ENCODE data around the gene GPRIN3. TPM values are rescaled to one million over a fixed set of nuclear protein-coding genes. Genes with fewer than 3 reads are reported as not detected.
A peak's percentile ranks its signal among the peaks of the same experiment; 100 is the strongest.

GPRIN3 gene
- polyA plus RNA-seq, 3 donors from 2014 or later, result 5.5 to 15.9 (median 7.3) TPM

- Mint-ChIP-seq H3K27ac (peak overlapping the region; percentile 10 to 67 (median 36)), H3K9me3 (no peaks in the 10 kb centered on the region), H3K36me3 (peaks cover 0 to 14% (median 12%) of the 10 kb centered on the region in 3 donors), H3K4me3 (no peak overlapping the region), H3K27me3 (ENCODE audit: low read depth in 3 of 3) (peaks cover 0 to 3% (median 0%) of the 10 kb centered on the region in 3 donors), H3K4me1 (peaks cover 44 to 48% of the 10 kb centered on the region in 2 donors)
- no peak for DNase-seq
These were observed 30.2 kb downstream of the GPRIN3 start for GRCh38 chr4:89277412-89277811.

GRCh38 chr4:89276296-89276695 is 31.3 kb downstream of the GPRIN3 start:
- no peak overlapping the region for H3K4me3 Mint-ChIP-seq
- H3K27ac Mint-ChIP-seq, result peak overlapping the region in 3 of 6 donors; percentile 11 to 69 (median 64)
- no peaks in the 10 kb centered on the region for H3K9me3 Mint-ChIP-seq
- DNase-seq, result no peak
- peaks cover 55 to 58% of the 10 kb centered on the region in 2 donors for H3K4me1 Mint-ChIP-seq
- H3K27me3 Mint-ChIP-seq (ENCODE audit: low read depth in 3 of 3), result peaks cover 0 to 3% (median 2%) of the 10 kb centered on the region in 3 donors
- H3K36me3 Mint-ChIP-seq, result peaks cover 0 to 12% (median 9%) of the 10 kb centered on the region in 3 donors

- Mint-ChIP-seq H3K27ac (peak overlapping the region in 2 of 6 donors; percentile 39 to 67), H3K9me3 (no peaks in the 10 kb centered on the region), H3K4me3 (no peak overlapping the region), H3K36me3 (peaks cover 0 to 12% (median 9%) of the 10 kb centered on the region in 3 donors), H3K27me3 (ENCODE audit: low read depth in 3 of 3) (peaks cover 0 to 3% (median 2%) of the 10 kb centered on the region in 3 donors), H3K4me1 (peaks cover 62 to 65% of the 10 kb centered on the region in 2 donors)
- no peak for DNase-seq
These were observed 32.0 kb downstream of the GPRIN3 start for GRCh38 chr4:89275587-89275986.

- Mint-ChIP-seq H3K27ac (peak overlapping the region in 3 of 6 donors; percentile 1 to 55 (median 42)), H3K4me1 (peaks cover 80% of the 10 kb centered on the region in 2 donors), H3K9me3 (no peaks in the 10 kb centered on the region), H3K4me3 (no peak overlapping the region), H3K36me3 (peaks cover 4 to 12% (median 9%) of the 10 kb centered on the region in 3 donors), H3K27me3 (ENCODE audit: low read depth in 3 of 3) (peaks cover 0 to 3% (median 2%) of the 10 kb centered on the region in 3 donors)
- no peak for DNase-seq
These were observed 33.9 kb downstream of the GPRIN3 start for GRCh38 chr4:89273741-89274141.

- DNase-seq, result peak in 2 of 3 donors; percentile 24 to 33
- peak overlapping the region in 3 of 5 donors; percentile 3 to 52 (median 15) for H3K4me3 Mint-ChIP-seq
- no peaks in the 10 kb centered on the region for H3K9me3 Mint-ChIP-seq
- H3K36me3 Mint-ChIP-seq, result peaks cover 3 to 8% (median 7%) of the 10 kb centered on the region in 3 donors
- peak overlapping the region in 5 of 6 donors; percentile 4 to 69 (median 64) for H3K27ac Mint-ChIP-seq
- H3K4me1 Mint-ChIP-seq, result peaks cover 80 to 91% of the 10 kb centered on the region in 2 donors
- H3K27me3 Mint-ChIP-seq (ENCODE audit: low read depth in 3 of 3), result peaks cover 0 to 3% (median 2%) of the 10 kb centered on the region in 3 donors
These were observed 36.8 kb downstream of the GPRIN3 start for GRCh38 chr4:89270792-89271191.

GRCh38 chr4:89269121-89269666 is 38.4 kb downstream of the GPRIN3 start:
- Mint-ChIP-seq H3K27me3 (ENCODE audit: low read depth in 3 of 3) (peaks cover 0 to 3% (median 2%) of the 10 kb centered on the region in 3 donors), H3K27ac (peak overlapping the region in 4 of 6 donors; percentile 12 to 73 (median 30)), H3K9me3 (no peaks in the 10 kb centered on the region), H3K4me3 (no peak overlapping the region), H3K4me1 (peaks cover 76 to 87% of the 10 kb centered on the region in 2 donors), H3K36me3 (peaks cover 3 to 8% (median 7%) of the 10 kb centered on the region in 3 donors)
- DNase-seq, result no peak

- Mint-ChIP-seq H3K36me3 (peaks cover under 1 to 8% (median 2%) of the 10 kb centered on the region in 3 donors), H3K4me1 (peaks cover 78 to 87% of the 10 kb centered on the region in 2 donors), H3K9me3 (no peaks in the 10 kb centered on the region), H3K27ac (peak overlapping the region in 4 of 6 donors; percentile 24 to 74 (median 46)), H3K27me3 (ENCODE audit: low read depth in 3 of 3) (peaks cover 0 to 3% (median 3%) of the 10 kb centered on the region in 3 donors), H3K4me3 (no peak overlapping the region)
- no peak for DNase-seq
These were observed 38.9 kb downstream of the GPRIN3 start for GRCh38 chr4:89268679-89269078.

- Mint-ChIP-seq H3K36me3 (peaks cover 0 to 8% (median 5%) of the 10 kb centered on the region in 3 donors), H3K27me3 (ENCODE audit: low read depth in 3 of 3) (peaks cover 2 to 3% (median 3%) of the 10 kb centered on the region in 3 donors), H3K4me1 (peaks cover 79 to 87% of the 10 kb centered on the region in 2 donors), H3K27ac (peak overlapping the region in 5 of 6 donors; percentile 4 to 54 (median 34)), H3K4me3 (peak overlapping the region in 3 of 5 donors; percentile 0 to 6 (median 3)), H3K9me3 (no peaks in the 10 kb centered on the region)
- no peak for DNase-seq
These were observed 39.8 kb downstream of the GPRIN3 start for GRCh38 chr4:89267846-89268245.

- Mint-ChIP-seq H3K4me3 (no peak overlapping the region), H3K4me1 (peaks cover 79 to 87% of the 10 kb centered on the region in 2 donors), H3K36me3 (peaks cover 0 to 8% (median 5%) of the 10 kb centered on the region in 3 donors), H3K9me3 (no peaks in the 10 kb centered on the region), H3K27me3 (ENCODE audit: low read depth in 3 of 3) (peaks cover 0 to 3% (median 2%) of the 10 kb centered on the region in 3 donors), H3K27ac (peak overlapping the region in 5 of 6 donors; percentile 4 to 34 (median 19))
- no peak for DNase-seq
These were observed 40.2 kb downstream of the GPRIN3 start for GRCh38 chr4:89267392-89267791.

GRCh38 chr4:89266128-89266527 is 41.5 kb downstream of the GPRIN3 start:
- no peak for DNase-seq
- Mint-ChIP-seq H3K4me3 (no peak overlapping the region), H3K4me1 (peaks cover 72 to 85% of the 10 kb centered on the region in 2 donors), H3K27ac (no peak overlapping the region), H3K27me3 (ENCODE audit: low read depth in 3 of 3) (peaks cover 0 to 2% (median 2%) of the 10 kb centered on the region in 3 donors), H3K36me3 (peaks cover 0 to 8% (median 5%) of the 10 kb centered on the region in 3 donors), H3K9me3 (no peaks in the 10 kb centered on the region)

GRCh38 chr4:89263265-89263664 is 44.3 kb downstream of the GPRIN3 start:
- Mint-ChIP-seq H3K4me1 (peaks cover 70 to 85% of the 10 kb centered on the region in 2 donors), H3K36me3 (peaks cover 3 to 5% (median 4%) of the 10 kb centered on the region in 3 donors), H3K27me3 (ENCODE audit: low read depth in 3 of 3) (peaks cover 0 to 2% (median 2%) of the 10 kb centered on the region in 3 donors), H3K27ac (peak overlapping the region in 4 of 6 donors; percentile 58 to 84 (median 72)), H3K9me3 (no peaks in the 10 kb centered on the region), H3K4me3 (no peak overlapping the region)
- no peak for DNase-seq

- H3K4me3 Mint-ChIP-seq, result peak overlapping the region in 1 of 5 donors; percentile 7
- no peaks in the 10 kb centered on the region for H3K9me3 Mint-ChIP-seq
- H3K27me3 Mint-ChIP-seq (ENCODE audit: low read depth in 3 of 3), result peaks cover 0 to 2% (median 2%) of the 10 kb centered on the region in 3 donors
- H3K4me1 Mint-ChIP-seq, result peaks cover 84 to 99% of the 10 kb centered on the region in 2 donors
- DNase-seq, result no peak
- H3K36me3 Mint-ChIP-seq, result peaks cover 0 to 6% (median 5%) of the 10 kb centered on the region in 3 donors
- H3K27ac Mint-ChIP-seq, result peak overlapping the region in 4 of 6 donors; percentile 12 to 74 (median 23)
These were observed 48.1 kb downstream of the GPRIN3 start for GRCh38 chr4:89259301-89260028.

GRCh38 chr4:89258506-89258905 is 49.1 kb downstream of the GPRIN3 start:
- Mint-ChIP-seq H3K27me3 (ENCODE audit: low read depth in 3 of 3) (peaks cover 0 to 2% (median 0%) of the 10 kb centered on the region in 3 donors), H3K4me1 (peaks cover 82 to 99% of the 10 kb centered on the region in 2 donors), H3K27ac (peak overlapping the region in 5 of 6 donors; percentile 20 to 90 (median 80)), H3K36me3 (peaks cover 0 to 6% (median 5%) of the 10 kb centered on the region in 3 donors), H3K9me3 (no peaks in the 10 kb centered on the region), H3K4me3 (no peak overlapping the region)
- no peak for DNase-seq
